Bronchial epithelial cell (primary cell): ENCODE results near the gene GPR32. TPM values are rescaled to one million over a fixed set of nuclear protein-coding genes. Genes with fewer than 3 reads are reported as not detected.
A peak's percentile ranks its signal among the peaks of the same experiment; 100 is the strongest.
"Not testable (repeated sequence)": the region's sequence is repeated elsewhere in the genome, so short reads cannot be mapped to it uniquely, and the experiment has no call there.

ENCODE experiments used
- DNase-seq: peaks from one replicate; pipeline ENCODE4 v3.0.0-alpha.2; 2010; ENCODE audit warnings: low read depth
- FAIRE-seq: peaks from 2 replicates; lab custom pipeline; 2011; peaks lifted over from hg19 to GRCh38; lab: Jason Lieb, UNC
- H3K27me3 ChIP-seq: 2 replicates; pipeline ENCODE4 v1.5.1; 2011; ENCODE audit warnings: low read length; ENCODE audit not compliant: control insufficient read depth, insufficient read depth
- H3K36me3 ChIP-seq: 2 replicates; pipeline ENCODE4 v1.5.1; 2011; ENCODE audit warnings: low read length; ENCODE audit not compliant: control insufficient read depth, insufficient read depth
- H3K4me3 ChIP-seq: 2 replicates; pipeline ENCODE4 v1.5.1; 2011; ENCODE audit warnings: mild to moderate bottlenecking, low read depth, low read length, control low read depth
- total RNA-seq: library from RNA; depleted of rRNA; stranded (reverse); fragments of >200 nt; gene quantifications from 2 replicates; pipeline ENCODE4 v1.2.1, GENCODE V29; 2014
- TF ChIP-seq, protein P1 (sequence below): IDR thresholded peaks from 2 replicates; pipeline ENCODE4 v1.5.1; 2011; ENCODE audit warnings: mild to moderate bottlenecking, moderate library complexity, low read length, control low read depth, inconsistent platforms; ENCODE audit not compliant: insufficient read depth, severe bottlenecking

GPR32 gene
- total RNA-seq, 1 donor from 2014 or later = not detected

DNA sequence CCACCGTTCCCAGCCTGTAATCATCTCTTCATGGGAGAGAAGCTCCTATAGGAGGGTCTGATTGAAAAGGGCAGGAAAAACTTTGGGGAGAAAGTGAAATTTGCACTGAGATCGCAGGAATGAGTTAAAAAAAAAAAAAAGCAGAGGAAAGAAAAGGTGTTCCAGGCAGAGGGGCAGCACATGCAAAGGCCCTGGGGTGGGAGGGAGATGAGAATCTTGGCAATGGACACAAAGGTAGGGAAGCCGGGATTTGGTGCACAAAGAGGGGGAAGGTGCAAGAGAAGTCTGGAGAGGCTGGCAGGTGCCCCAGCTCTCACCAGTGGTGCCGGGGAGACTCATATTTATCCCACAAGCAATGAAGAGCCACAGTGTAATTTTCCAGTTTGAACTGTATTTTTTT lies 16.4 kb upstream of the GPR32 start:
- no peaks in the 10 kb centered on the region for H3K27me3 ChIP-seq
- TF ChIP-seq, protein P1, sequence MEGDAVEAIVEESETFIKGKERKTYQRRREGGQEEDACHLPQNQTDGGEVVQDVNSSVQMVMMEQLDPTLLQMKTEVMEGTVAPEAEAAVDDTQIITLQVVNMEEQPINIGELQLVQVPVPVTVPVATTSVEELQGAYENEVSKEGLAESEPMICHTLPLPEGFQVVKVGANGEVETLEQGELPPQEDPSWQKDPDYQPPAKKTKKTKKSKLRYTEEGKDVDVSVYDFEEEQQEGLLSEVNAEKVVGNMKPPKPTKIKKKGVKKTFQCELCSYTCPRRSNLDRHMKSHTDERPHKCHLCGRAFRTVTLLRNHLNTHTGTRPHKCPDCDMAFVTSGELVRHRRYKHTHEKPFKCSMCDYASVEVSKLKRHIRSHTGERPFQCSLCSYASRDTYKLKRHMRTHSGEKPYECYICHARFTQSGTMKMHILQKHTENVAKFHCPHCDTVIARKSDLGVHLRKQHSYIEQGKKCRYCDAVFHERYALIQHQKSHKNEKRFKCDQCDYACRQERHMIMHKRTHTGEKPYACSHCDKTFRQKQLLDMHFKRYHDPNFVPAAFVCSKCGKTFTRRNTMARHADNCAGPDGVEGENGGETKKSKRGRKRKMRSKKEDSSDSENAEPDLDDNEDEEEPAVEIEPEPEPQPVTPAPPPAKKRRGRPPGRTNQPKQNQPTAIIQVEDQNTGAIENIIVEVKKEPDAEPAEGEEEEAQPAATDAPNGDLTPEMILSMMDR = no peak
- no peaks in the 10 kb centered on the region for H3K36me3 ChIP-seq
- DNase-seq (no peak), FAIRE-seq (no peak)
- H3K4me3 ChIP-seq = no peak overlapping the region

DNA sequence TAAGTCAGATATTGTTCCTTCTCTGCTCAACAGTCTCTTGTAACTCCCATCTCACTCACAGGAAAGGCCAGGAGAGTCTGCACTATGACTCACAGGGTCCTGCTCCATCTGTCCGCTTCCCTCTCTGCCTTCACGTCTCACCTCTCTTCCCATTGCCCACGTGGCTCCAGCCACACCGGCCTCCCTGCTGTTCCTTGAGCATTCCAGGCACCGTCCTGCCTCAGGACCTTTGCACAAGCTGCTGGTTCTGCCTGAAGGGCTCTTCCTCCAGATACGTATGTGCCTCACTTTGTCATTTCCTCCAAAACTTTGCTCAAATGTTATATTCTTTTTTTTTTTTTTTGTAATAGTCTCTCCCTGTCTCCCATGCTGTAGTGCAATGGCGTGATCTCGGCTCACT lies 14.0 kb upstream of the GPR32 start:
- not testable (repeated sequence) for H3K27me3 ChIP-seq, DNase-seq, FAIRE-seq, H3K36me3 ChIP-seq, H3K4me3 ChIP-seq

DNA sequence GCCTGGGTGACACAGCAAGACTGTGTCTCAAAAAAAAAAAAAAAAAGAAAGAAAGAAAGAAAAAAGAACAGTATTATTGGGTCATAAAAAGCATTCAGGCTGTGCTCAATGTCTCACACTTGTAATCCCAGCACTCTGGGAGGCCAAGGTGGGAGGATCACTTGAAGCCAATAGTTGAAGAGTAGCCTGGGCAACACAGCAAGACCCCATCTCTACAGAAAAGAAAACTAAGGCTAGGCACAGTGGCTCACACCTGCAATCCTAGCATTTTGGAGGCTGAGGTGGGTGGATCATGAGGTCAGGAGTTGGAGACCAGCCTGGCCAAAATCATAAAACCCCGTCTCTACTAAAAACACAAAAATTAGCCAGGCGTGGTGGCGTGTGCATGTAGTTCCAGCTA lies 12.6 kb upstream of the GPR32 start:
- H3K4me3 ChIP-seq, DNase-seq, FAIRE-seq, H3K36me3 ChIP-seq, H3K27me3 ChIP-seq: not testable (repeated sequence)

DNA sequence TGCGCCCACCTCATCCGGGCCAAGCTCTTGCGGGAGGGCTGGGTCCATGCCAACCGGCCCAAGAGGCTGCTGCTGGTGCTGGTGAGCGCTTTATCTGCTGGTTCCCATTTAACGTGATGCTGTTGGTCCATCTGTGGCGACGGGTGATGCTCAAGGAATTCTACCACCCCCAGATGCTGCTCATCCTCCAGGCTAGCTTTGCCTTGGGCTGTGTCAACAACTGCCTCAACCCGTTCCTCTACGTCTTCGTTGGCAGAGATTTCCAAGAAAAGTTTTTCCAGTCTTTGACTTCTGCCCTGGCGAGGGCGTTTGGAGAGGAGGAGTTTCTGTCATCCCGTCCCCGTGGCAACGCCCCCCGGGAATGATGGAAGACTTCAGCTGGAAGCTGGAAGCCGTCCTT lies 11.2 kb upstream of the GPR32 start:
- not testable (repeated sequence) for H3K36me3 ChIP-seq, H3K27me3 ChIP-seq, H3K4me3 ChIP-seq, FAIRE-seq, DNase-seq

DNA sequence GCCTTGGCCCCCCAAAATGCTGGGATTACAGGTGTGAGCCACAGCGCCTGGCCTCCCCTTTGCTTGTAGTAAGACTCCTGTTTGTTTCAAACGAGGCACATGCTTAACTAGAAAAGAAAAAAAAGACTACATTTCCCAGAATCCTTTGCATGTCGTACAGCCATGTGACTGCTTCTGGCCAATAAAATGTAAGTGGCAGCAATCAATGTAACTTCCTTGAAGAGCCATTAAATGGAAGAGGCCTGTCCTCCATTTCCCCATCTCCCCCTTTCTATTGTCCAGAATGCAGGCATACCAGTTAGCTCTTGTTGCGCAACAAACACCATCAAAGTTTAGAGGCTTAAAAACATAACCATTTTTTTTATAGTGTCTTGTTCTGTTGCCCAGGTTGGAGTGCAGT lies 10.4 kb upstream of the GPR32 start:
- no peaks in the 10 kb centered on the region for H3K36me3 ChIP-seq
- FAIRE-seq = no peak
- H3K27me3 ChIP-seq = no peaks in the 10 kb centered on the region
- TF ChIP-seq, protein P1 = no peak
- H3K4me3 ChIP-seq = no peak overlapping the region
- peak; percentile 13 for DNase-seq

DNA sequence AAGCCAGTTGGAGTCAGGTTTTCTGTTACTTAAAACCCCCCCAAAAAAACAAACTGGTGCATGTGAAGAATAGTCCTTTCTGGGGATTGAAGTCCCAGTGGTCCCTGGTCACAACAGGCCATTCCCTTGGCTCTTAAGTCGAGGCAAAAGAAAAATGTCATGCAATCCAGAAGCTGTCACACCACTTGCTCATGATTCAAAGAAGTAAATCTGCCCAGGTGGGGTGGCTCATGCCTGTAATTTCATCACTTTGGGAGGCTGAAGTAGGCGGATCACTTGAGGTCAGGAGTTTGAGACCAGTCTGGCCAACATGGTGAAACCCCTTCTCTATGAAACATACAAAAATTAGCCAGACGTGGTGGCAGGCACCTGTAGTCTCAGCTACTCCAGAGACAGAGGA lies 8.8 kb upstream of the GPR32 start:
- not testable (repeated sequence) for H3K27me3 ChIP-seq, H3K4me3 ChIP-seq, FAIRE-seq, H3K36me3 ChIP-seq, DNase-seq

DNA sequence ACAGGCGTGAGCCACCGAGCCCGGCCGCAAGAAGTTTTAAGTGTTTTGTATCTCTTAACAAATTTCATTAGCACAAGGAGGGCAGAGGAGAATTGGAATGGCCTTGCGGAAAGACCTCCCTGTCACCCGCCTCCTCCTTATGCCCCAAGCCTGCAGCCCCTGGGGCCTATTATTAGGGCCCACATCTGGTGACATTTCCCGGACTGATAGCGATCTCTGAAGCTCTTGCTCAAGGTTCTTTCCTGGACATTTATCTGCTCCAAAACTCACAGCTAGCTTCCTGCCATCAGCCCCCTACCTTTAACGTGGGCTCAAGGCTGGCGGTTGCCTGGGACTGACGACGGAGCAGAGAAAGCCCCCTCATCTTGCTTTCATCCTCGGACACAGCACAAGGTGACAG lies 6.7 kb upstream of the GPR32 start:
- H3K27me3 ChIP-seq, DNase-seq, FAIRE-seq, H3K36me3 ChIP-seq, H3K4me3 ChIP-seq: not testable (repeated sequence)

DNA sequence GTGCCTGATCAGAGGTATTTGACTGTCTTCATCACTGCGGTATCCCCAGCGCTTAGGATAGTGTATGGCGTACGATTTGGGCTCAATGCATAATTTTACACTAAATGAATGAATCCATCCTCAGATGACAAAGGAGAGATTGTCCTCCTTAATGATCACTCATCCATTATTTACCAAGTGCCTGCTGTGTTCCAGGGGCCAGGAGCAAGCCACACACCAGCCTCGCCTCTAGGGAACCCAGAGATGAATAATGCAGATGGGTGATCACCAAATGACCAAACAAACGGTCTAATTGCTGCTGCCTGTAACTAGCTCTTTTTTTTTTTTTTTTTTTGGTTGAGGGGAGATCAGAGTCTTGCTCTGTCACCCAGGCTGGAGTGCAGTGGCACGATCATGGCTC lies 5.9 kb upstream of the GPR32 start:
- H3K36me3 ChIP-seq = no peaks in the 10 kb centered on the region
- H3K4me3 ChIP-seq = no peak overlapping the region
- no peak for DNase-seq
- no peaks in the 10 kb centered on the region for H3K27me3 ChIP-seq
- TF ChIP-seq, protein P1 = no peak
- FAIRE-seq = no peak

DNA sequence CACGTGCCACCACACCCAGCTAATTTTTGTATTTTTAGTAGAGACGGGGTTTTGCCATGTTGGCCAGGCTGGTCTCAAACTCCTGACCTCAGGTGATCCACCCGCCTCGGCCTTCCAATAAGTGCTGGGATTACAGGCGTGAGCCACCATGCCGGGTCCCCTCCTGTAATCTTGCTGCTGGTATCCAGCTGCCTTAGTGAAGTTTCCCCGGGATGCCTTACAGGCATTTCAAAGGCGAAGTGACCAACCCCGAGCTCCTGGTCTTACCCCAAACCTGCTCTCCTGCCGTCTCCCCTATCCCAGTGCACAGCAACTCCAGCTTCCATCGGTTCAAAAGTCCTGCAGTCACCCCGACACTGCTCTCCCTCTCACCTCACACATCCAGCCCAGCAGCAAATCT lies 3.5 kb upstream of the GPR32 start:
- H3K27me3 ChIP-seq, DNase-seq, H3K4me3 ChIP-seq, H3K36me3 ChIP-seq: not testable (repeated sequence)
- peak; percentile 68 for FAIRE-seq

DNA sequence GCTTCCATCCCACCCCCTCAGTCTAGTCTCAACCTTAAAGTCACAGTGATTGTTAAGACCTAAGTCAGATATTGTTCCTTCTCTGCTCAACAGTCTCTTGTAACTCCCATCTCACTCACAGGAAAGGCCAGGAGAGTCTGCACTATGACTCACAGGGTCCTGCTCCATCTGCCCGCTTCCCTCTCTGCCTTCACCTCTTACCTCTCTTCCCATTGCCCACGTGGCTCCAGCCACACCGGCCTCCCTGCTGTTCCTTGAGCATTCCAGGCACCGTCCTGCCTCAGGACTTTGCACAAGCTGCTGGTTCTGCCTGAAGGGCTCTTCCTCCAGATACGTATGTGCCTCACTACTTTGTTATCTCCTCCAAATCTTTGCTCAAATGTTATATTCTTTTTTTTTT lies 3.0 kb upstream of the GPR32 start:
- not testable (repeated sequence) for H3K4me3 ChIP-seq, H3K27me3 ChIP-seq, H3K36me3 ChIP-seq, FAIRE-seq, DNase-seq
